Muscle of leg (tissue), 11 donors: ENCODE measurements around the gene CXCR2. TPM values are rescaled to one million over a fixed set of nuclear protein-coding genes. Genes with fewer than 3 reads are reported as not detected.

ENCODE experiments used
- DNase-seq: peaks from one replicate; pipeline ENCODE4 v3.0.0; 2013
- H3K27ac ChIP-seq: one replicate; pipeline ENCODE4 v1.5.1; 2013; ENCODE audit warnings: mild to moderate bottlenecking, low read length, control low read depth
- H3K27me3 ChIP-seq: one replicate; pipeline ENCODE4 v1.6.1; 2013; ENCODE audit warnings: low read length; ENCODE audit not compliant: control insufficient read depth, insufficient read depth
- H3K36me3 ChIP-seq: one replicate; pipeline ENCODE4 v1.6.1; 2013; ENCODE audit warnings: low read length; ENCODE audit not compliant: control insufficient read depth, insufficient read depth
- H3K4me1 ChIP-seq: one replicate; pipeline ENCODE4 v1.6.1; 2013; ENCODE audit warnings: low read length; ENCODE audit not compliant: control insufficient read depth, insufficient read depth
- H3K4me3 ChIP-seq: one replicate; pipeline ENCODE4 v1.5.1; 2013; ENCODE audit warnings: low read length, control low read depth
- H3K9me3 ChIP-seq: replicated peaks from 2 replicates; pipeline ENCODE4 v1.6.1; 2013; ENCODE audit warnings: low read depth, low read length; ENCODE audit not compliant: control insufficient read depth
- WGBS: methylation state at CpG from one replicate; pipeline ENCODE4 v1.1.5; 2013; ENCODE audit warnings: missing lambda C conversion rate; ENCODE audit not compliant: insufficient coverage; 5-methylcytosine and 5-hydroxymethylcytosine counted together
- polyA plus RNA-seq, 8 donors: library from polyadenylated mRNA; unstranded; fragments of 120-200 nt; gene quantifications; one replicate each; pipeline versions ENCODE4 v1.2.1 to v1.2.3, GENCODE V29; 2013; ENCODE audit warnings: inconsistent platforms in 1 of 8, low replicate concordance in 1 of 8; ENCODE audit not compliant: insufficient read length in 8 of 8, insufficient read depth in 1 of 8
- total RNA-seq: library from RNA; stranded (reverse); fragments of 120-200 nt; gene quantifications from one replicate; pipeline ENCODE4 v1.2.4, GENCODE V29; 2013

The CXCR2 gene
- total and polyA plus RNA-seq, 9 donors = 0.04 to 0.83 (median 0.25) TPM

- no peak overlapping the region for H3K4me3 ChIP-seq
- peaks cover 7% of the 10 kb centered on the region for H3K27me3 ChIP-seq
- DNase-seq = no peak
- 57% methylated on average over 1 of the region's 6 CpGs for WGBS
- no peaks in the 10 kb centered on the region for H3K36me3 ChIP-seq
- no peaks in the 10 kb centered on the region for H3K4me1 ChIP-seq
- H3K27ac ChIP-seq = no peak overlapping the region
- no peaks in the 10 kb centered on the region for H3K9me3 ChIP-seq
Observed at GRCh38 chr2:218129458-218130135, 3.8 kb downstream of the CXCR2 start.

GRCh38 chr2:218130377-218130776 lies 4.5 kb downstream of the CXCR2 start:
- no peak overlapping the region for H3K27ac ChIP-seq
- H3K4me3 ChIP-seq = no peak overlapping the region
- no peak for DNase-seq
- H3K27me3 ChIP-seq = peaks cover 9% of the 10 kb centered on the region
- H3K4me1 ChIP-seq = no peaks in the 10 kb centered on the region
- no peaks in the 10 kb centered on the region for H3K36me3 ChIP-seq
- WGBS = no CpG with 5 or more reads among the region's 2 CpGs
- H3K9me3 ChIP-seq = no peaks in the 10 kb centered on the region

- no peak overlapping the region for H3K4me3 ChIP-seq
- no peak for DNase-seq
- H3K27ac ChIP-seq = no peak overlapping the region
- H3K4me1 ChIP-seq = no peaks in the 10 kb centered on the region
- H3K27me3 ChIP-seq = peaks cover 10% of the 10 kb centered on the region
- H3K9me3 ChIP-seq = no peaks in the 10 kb centered on the region
- no peaks in the 10 kb centered on the region for H3K36me3 ChIP-seq
Observed at GRCh38 chr2:218130822-218131221, 5.0 kb downstream of the CXCR2 start.

- H3K27ac ChIP-seq = no peak overlapping the region
- WGBS = 60% methylated on average over 1 of the region's 3 CpGs
- no peaks in the 10 kb centered on the region for H3K9me3 ChIP-seq
- H3K36me3 ChIP-seq = no peaks in the 10 kb centered on the region
- peaks cover 22% of the 10 kb centered on the region for H3K27me3 ChIP-seq
- no peak overlapping the region for H3K4me3 ChIP-seq
- H3K4me1 ChIP-seq = no peaks in the 10 kb centered on the region
- no peak for DNase-seq
Observed at GRCh38 chr2:218137514-218137913, 11.7 kb downstream of the CXCR2 start.

GRCh38 chr2:218138047-218138446 lies 12.2 kb downstream of the CXCR2 start:
- Histone ChIP-seq H3K4me3 (no peak overlapping the region), H3K27me3 (peaks cover 25% of the 10 kb centered on the region), H3K36me3 (no peaks in the 10 kb centered on the region), H3K27ac (no peak overlapping the region), H3K4me1 (no peaks in the 10 kb centered on the region), H3K9me3 (no peaks in the 10 kb centered on the region)
- WGBS = 64% methylated on average over 3 of the region's 4 CpGs
- DNase-seq = no peak

- Histone ChIP-seq H3K27me3 (peaks cover 8% of the 10 kb centered on the region), H3K4me3 (no peak overlapping the region), H3K9me3 (no peaks in the 10 kb centered on the region), H3K36me3 (no peaks in the 10 kb centered on the region), H3K27ac (no peak overlapping the region), H3K4me1 (no peaks in the 10 kb centered on the region)
- DNase-seq = no peak
- 74% methylated on average over 3 of the region's 3 CpGs for WGBS
Observed at GRCh38 chr2:218145124-218145523, 19.3 kb downstream of the CXCR2 start.

- no peak for DNase-seq
Observed at GRCh38 chr2:218146056-218146455, 20.2 kb downstream of the CXCR2 start.

GRCh38 chr2:218149098-218149497 lies 23.3 kb downstream of the CXCR2 start:
- Histone ChIP-seq H3K27me3 (peaks cover 3% of the 10 kb centered on the region), H3K9me3 (no peaks in the 10 kb centered on the region), H3K36me3 (no peaks in the 10 kb centered on the region), H3K4me1 (no peaks in the 10 kb centered on the region), H3K4me3 (no peak overlapping the region), H3K27ac (no peak overlapping the region)
- DNase-seq = no peak
- 45% methylated on average over 5 of the region's 5 CpGs for WGBS

More at GRCh38 chr2:218146056-218146455, 20.2 kb downstream of the CXCR2 start:
- Histone ChIP-seq H3K9me3 (no peaks in the 10 kb centered on the region), H3K4me3 (no peak overlapping the region), H3K4me1 (no peaks in the 10 kb centered on the region), H3K27ac (no peak overlapping the region), H3K27me3 (peaks cover 9% of the 10 kb centered on the region), H3K36me3 (no peaks in the 10 kb centered on the region)

- WGBS = 57% methylated on average over 4 of the region's 5 CpGs
- H3K4me1 ChIP-seq = no peaks in the 10 kb centered on the region
- H3K36me3 ChIP-seq = no peaks in the 10 kb centered on the region
- H3K27me3 ChIP-seq = peaks cover 3% of the 10 kb centered on the region
- no peak overlapping the region for H3K4me3 ChIP-seq
- no peaks in the 10 kb centered on the region for H3K9me3 ChIP-seq
- no peak for DNase-seq
- H3K27ac ChIP-seq = no peak overlapping the region
Observed at GRCh38 chr2:218149848-218150440, 24.1 kb downstream of the CXCR2 start.

- Histone ChIP-seq H3K27me3 (peaks cover 3% of the 10 kb centered on the region), H3K27ac (no peak overlapping the region), H3K4me3 (no peak overlapping the region), H3K9me3 (no peaks in the 10 kb centered on the region), H3K36me3 (no peaks in the 10 kb centered on the region), H3K4me1 (no peaks in the 10 kb centered on the region)
- WGBS = 77% methylated on average over 7 of the region's 8 CpGs
- no peak for DNase-seq
Observed at GRCh38 chr2:218152172-218152571, 26.3 kb downstream of the CXCR2 start.
